ENCODE results near the gene FOXF2. TPM values are rescaled to one million over a fixed set of nuclear protein-coding genes. Genes with fewer than 3 reads are reported as not detected.

Gene FOXF2
- total RNA-seq, 1 experiment from 2014 or later, result 48.2 TPM

- Histone ChIP-seq H3K36me3 (no peaks in the 10 kb centered on the region), H3K4me1 (replicated peaks) (peaks cover 39% of the 10 kb centered on the region), H3K4me3 (no peak overlapping the region), H3K9me3 (replicated peaks) (no peaks in the 10 kb centered on the region), H3K27me3 (replicated peaks) (no peaks in the 10 kb centered on the region), H3K27ac (peak overlapping the region; percentile 50)
- DNase-seq (ENCODE audit: low read depth in 1 of 2, low spot score in 2 of 2), result peak in 1 of 2 experiments; percentile 15
These were observed 27.4 kb downstream of the FOXF2 start for GRCh38 chr6:1416820-1417219.

GRCh38 chr6:1417718-1418117, 28.3 kb downstream of the FOXF2 start:
- DNase-seq (ENCODE audit: low read depth in 1 of 2, low spot score in 2 of 2), result no peak
- Histone ChIP-seq H3K27ac (no peak overlapping the region), H3K36me3 (no peaks in the 10 kb centered on the region), H3K27me3 (replicated peaks) (no peaks in the 10 kb centered on the region), H3K4me1 (replicated peaks) (peaks cover 46% of the 10 kb centered on the region), H3K9me3 (replicated peaks) (no peaks in the 10 kb centered on the region), H3K4me3 (no peak overlapping the region)

GRCh38 chr6:1418471-1419191, 29.3 kb downstream of the FOXF2 start:
- H3K4me3 ChIP-seq, result no peak overlapping the region
- H3K27me3 ChIP-seq (replicated peaks), result no peaks in the 10 kb centered on the region
- H3K27ac ChIP-seq, result no peak overlapping the region; the same call in 1 of the 2 replicates
- DNase-seq (ENCODE audit: low read depth in 1 of 2, low spot score in 2 of 2), result peak; percentile 58 to 65
- H3K36me3 ChIP-seq, result no peaks in the 10 kb centered on the region
- peaks cover 50% of the 10 kb centered on the region for H3K4me1 ChIP-seq (replicated peaks)
- H3K9me3 ChIP-seq (replicated peaks), result no peaks in the 10 kb centered on the region

DNA sequence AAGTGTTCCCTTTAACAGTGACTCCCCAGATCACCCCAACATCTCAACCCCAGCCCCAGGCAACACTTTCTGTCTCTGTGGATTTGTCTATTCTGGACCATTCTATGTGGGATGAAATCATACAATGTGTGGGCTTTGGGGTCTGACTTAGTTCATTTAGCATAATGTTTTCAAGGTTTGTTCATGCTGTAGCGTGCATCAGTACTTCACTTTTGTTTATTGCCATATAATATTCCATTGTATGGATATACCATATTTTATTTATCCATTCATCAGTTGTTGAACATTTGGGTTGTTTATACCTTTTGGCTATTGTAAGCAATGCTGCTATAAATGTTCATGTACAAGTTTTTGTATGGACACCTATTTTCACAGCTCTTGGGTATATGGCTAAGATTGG, 31.0 kb downstream of the FOXF2 start:
- Histone ChIP-seq H3K36me3 (no peaks in the 10 kb centered on the region), H3K9me3 (replicated peaks) (no peaks in the 10 kb centered on the region), H3K27me3 (replicated peaks) (no peaks in the 10 kb centered on the region), H3K4me1 (replicated peaks) (peaks cover 57% of the 10 kb centered on the region), H3K27ac (no peak overlapping the region), H3K4me3 (no peak overlapping the region)
- DNase-seq (ENCODE audit: low read depth in 1 of 2, low spot score in 2 of 2), result no peak

- Histone ChIP-seq H3K4me1 (replicated peaks) (peaks cover 38% of the 10 kb centered on the region), H3K9me3 (replicated peaks) (no peaks in the 10 kb centered on the region), H3K4me3 (no peak overlapping the region), H3K27ac (no peak overlapping the region), H3K36me3 (no peaks in the 10 kb centered on the region), H3K27me3 (replicated peaks) (no peaks in the 10 kb centered on the region)
- peak in 1 of 2 experiments; percentile 49 for DNase-seq (ENCODE audit: low read depth in 1 of 2, low spot score in 2 of 2)
These were observed 32.9 kb downstream of the FOXF2 start for GRCh38 chr6:1422290-1422689.

DNA sequence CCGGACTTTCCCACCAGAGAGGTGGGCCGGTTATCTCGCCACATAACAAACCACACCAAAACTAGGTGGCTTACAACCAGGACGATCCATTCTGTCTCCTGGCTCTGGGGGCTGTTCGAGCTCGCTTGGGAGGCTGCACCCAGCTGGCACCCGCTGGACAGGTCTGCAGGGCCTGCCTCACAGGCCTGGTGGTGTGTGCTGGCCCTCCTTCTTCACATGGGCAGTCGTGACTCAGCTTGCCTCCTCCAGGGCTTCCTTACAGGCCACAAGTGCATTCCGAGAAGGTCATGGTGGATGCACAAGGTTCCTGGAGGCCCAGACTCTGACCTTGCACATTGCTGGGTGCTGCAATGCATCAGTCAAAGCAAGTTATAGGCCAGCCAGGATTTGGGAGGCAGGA, 34.2 kb downstream of the FOXF2 start:
- peaks cover 32% of the 10 kb centered on the region for H3K4me1 ChIP-seq (replicated peaks)
- no peaks in the 10 kb centered on the region for H3K27me3 ChIP-seq (replicated peaks)
- no peaks in the 10 kb centered on the region for H3K9me3 ChIP-seq (replicated peaks)
- DNase-seq (ENCODE audit: low read depth in 1 of 2, low spot score in 2 of 2), result peak in 1 of 2 experiments; percentile 22
- H3K27ac ChIP-seq, result no peak overlapping the region
- no peak overlapping the region for H3K4me3 ChIP-seq
- H3K36me3 ChIP-seq, result no peaks in the 10 kb centered on the region

DNA sequence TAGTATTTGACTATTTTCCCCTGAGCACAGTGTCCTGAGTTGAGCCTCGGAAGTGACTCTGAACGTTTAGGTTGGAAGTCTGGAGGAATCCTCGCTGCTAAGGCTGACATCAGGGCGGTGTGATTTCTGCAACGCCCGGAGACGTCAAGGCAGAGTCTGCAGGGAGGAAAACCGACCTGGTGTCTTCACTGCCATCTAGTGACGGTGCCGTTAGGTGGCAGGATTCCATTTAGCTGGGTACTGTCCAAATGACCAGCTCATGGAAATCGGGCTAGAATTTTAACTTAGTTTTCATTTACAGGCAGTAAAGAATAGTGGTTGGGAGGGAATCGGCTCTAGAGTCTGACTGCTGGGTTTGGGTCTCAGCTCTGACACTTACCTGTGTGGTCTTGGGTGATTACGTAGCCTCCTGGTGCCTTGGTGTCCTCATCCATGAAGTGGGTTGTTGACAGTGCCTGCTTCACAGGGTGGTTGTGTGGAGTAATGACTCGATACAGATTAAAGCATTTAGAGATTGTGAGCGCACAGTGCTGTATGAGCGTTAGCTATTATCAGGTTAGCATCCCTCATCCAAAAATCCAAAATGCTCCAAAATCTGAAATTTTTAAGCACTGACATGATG, 35.0 kb downstream of the FOXF2 start:
- Histone ChIP-seq H3K4me1 (replicated peaks) (peaks cover 23% of the 10 kb centered on the region), H3K4me3 (no peak overlapping the region), H3K36me3 (no peaks in the 10 kb centered on the region), H3K27ac (no peak overlapping the region), H3K9me3 (replicated peaks) (no peaks in the 10 kb centered on the region), H3K27me3 (replicated peaks) (no peaks in the 10 kb centered on the region)
- peak; percentile 61 to 77 for DNase-seq (ENCODE audit: low read depth in 1 of 2, low spot score in 2 of 2)

DNA sequence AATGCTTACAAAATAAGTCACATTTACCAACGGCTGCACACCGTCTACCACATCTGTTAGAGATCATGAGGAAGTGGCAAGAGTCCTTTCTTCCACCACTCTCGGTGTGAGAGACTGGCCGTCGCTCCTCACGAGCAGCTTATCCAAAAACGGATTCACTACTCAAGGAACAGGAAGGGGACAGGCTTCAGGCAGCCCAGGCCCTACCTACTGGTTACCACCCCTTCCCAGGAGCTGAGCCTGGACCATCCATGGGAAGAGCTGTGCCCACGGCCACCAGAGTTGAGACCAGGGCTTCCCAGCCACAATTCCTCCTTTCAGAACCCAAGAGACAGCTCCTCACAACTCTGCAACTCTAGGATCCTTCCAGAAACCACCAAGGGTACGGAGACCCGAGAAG, 37.0 kb downstream of the FOXF2 start:
- no peaks in the 10 kb centered on the region for H3K9me3 ChIP-seq (replicated peaks)
- H3K36me3 ChIP-seq, result no peaks in the 10 kb centered on the region
- H3K4me3 ChIP-seq, result no peak overlapping the region
- no peaks in the 10 kb centered on the region for H3K27me3 ChIP-seq (replicated peaks)
- peaks cover 22% of the 10 kb centered on the region for H3K4me1 ChIP-seq (replicated peaks)
- peak in 1 of 2 experiments; percentile 16 for DNase-seq (ENCODE audit: low read depth in 1 of 2, low spot score in 2 of 2)
- H3K27ac ChIP-seq, result no peak overlapping the region

GRCh38 chr6:1435806-1436205, 46.4 kb downstream of the FOXF2 start:
- H3K4me1 ChIP-seq (replicated peaks), result peaks cover 22% of the 10 kb centered on the region
- no peaks in the 10 kb centered on the region for H3K27me3 ChIP-seq (replicated peaks)
- no peak overlapping the region for H3K27ac ChIP-seq
- H3K4me3 ChIP-seq, result no peak overlapping the region
- no peaks in the 10 kb centered on the region for H3K9me3 ChIP-seq (replicated peaks)
- DNase-seq (ENCODE audit: low read depth in 1 of 2, low spot score in 2 of 2), result peak; percentile 33 to 45
- no peaks in the 10 kb centered on the region for H3K36me3 ChIP-seq

GRCh38 chr6:1436334-1437306, 47.2 kb downstream of the FOXF2 start:
- peaks cover 22% of the 10 kb centered on the region for H3K4me1 ChIP-seq (replicated peaks)
- DNase-seq (ENCODE audit: low read depth in 1 of 2, low spot score in 2 of 2), result peak; percentile 68 to 91
- H3K27ac ChIP-seq, result no peak overlapping the region
- H3K36me3 ChIP-seq, result no peaks in the 10 kb centered on the region
- no peak overlapping the region for H3K4me3 ChIP-seq
- no peaks in the 10 kb centered on the region for H3K9me3 ChIP-seq (replicated peaks)
- H3K27me3 ChIP-seq (replicated peaks), result no peaks in the 10 kb centered on the region

GRCh38 chr6:1437553-1438406, 48.4 kb downstream of the FOXF2 start:
- DNase-seq (ENCODE audit: low read depth in 1 of 2, low spot score in 2 of 2), result no peak
- Histone ChIP-seq H3K36me3 (no peaks in the 10 kb centered on the region), H3K4me1 (replicated peaks) (peaks cover 22% of the 10 kb centered on the region), H3K4me3 (no peak overlapping the region), H3K9me3 (replicated peaks) (no peaks in the 10 kb centered on the region), H3K27me3 (replicated peaks) (no peaks in the 10 kb centered on the region), H3K27ac (no peak overlapping the region)

DNA sequence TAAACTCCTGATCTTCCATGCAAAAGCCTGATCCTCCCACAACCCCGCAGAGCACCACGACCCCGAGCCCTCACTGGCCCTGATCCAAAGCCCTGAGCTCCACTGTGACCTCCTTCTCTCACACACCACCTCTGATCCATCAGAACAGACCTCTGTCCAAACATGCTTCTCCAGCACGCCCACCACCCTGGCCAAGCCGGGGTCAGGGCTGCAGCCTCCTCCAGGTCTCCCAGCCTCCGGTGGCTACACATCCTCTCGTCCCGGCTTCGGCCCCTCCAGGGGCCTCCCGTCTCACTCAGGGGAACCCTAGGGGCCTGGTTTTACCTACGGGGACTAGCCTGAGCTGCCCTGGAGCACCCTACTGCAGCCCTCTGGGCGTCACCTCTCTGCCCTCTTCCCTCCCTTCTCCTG, 49.1 kb downstream of the FOXF2 start:
- H3K27me3 ChIP-seq (replicated peaks), result no peaks in the 10 kb centered on the region
- H3K4me3 ChIP-seq, result no peak overlapping the region
- H3K4me1 ChIP-seq (replicated peaks), result peaks cover 22% of the 10 kb centered on the region
- no peaks in the 10 kb centered on the region for H3K36me3 ChIP-seq
- H3K9me3 ChIP-seq (replicated peaks), result no peaks in the 10 kb centered on the region
- DNase-seq (ENCODE audit: low read depth in 1 of 2, low spot score in 2 of 2), result no peak
- no peak overlapping the region for H3K27ac ChIP-seq

GRCh38 chr6:1439349-1439748, 50.0 kb downstream of the FOXF2 start:
- no peak overlapping the region for H3K27ac ChIP-seq
- no peaks in the 10 kb centered on the region for H3K9me3 ChIP-seq (replicated peaks)
- no peaks in the 10 kb centered on the region for H3K27me3 ChIP-seq (replicated peaks)
- no peak overlapping the region for H3K4me3 ChIP-seq
- DNase-seq (ENCODE audit: low read depth in 1 of 2, low spot score in 2 of 2), result no peak
- peaks cover 22% of the 10 kb centered on the region for H3K4me1 ChIP-seq (replicated peaks)
- no peaks in the 10 kb centered on the region for H3K36me3 ChIP-seq

Data from SJSA1 (cell line).